ENCODE data around the gene SAMD13.
A peak's percentile ranks its signal among the peaks of the same experiment; 100 is the strongest.

Gene SAMD13

GRCh38 chr1:84301004-84301784 is at the start of gene SAMD13:
Gene SAMD13 (plus strand): TSS chr1:84301708. CDS start chr1:84303235, 1,527 bp downstream.
- DNase-seq, result peak; percentile 77

- no peak for DNase-seq
Measured at GRCh38 chr1:84253036-84253435, 48.5 kb upstream of the SAMD13 start.

GRCh38 chr1:84253891-84254290 is 47.6 kb upstream of the SAMD13 start:
- no peak for DNase-seq

DNA sequence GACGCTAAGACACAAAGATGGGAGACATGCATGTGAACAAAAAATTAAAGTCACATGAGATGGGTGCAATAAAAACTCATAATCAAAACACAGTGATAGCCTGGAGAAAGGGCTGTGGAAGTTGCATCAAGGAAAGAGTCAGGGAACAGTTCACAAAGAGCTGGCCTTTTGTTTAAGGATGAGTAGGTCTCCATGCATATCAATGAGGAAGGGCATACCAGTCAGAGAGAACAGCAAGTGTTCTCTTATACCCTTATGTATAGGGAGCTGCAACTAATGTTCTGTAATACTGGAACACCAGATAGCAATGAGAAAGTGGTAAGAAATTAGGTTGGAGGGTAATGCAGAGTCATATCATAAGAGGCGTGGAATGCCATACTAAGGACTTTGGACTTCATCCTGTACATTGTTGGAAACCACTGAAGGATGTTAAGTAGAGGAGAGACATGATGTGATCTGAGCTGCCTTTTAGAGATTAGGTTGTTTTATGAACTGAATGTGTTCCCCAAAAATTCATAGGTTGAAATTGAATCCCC is 46.7 kb upstream of the SAMD13 start:
- DNase-seq, result no peak

DNA sequence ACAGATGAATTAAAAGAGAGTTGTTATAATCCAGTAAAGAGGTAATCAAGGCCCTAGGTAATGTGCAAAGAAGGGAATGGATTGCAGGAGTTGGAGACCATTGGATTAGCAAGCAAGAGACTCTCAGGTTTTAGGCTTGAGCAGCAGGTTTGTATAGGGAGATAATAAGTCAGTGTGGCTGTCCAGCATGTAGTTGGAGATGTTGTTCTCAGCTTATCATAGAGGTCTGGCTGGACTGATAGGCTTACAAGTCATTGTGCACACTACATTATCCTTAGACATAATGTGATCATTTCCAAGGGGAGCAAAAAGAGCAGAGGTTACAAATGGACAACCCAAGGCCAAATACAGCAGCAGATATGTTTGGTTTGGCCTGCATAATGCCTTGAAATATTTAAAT is 45.9 kb upstream of the SAMD13 start:
- DNase-seq, result no peak

- no peak for DNase-seq
Measured at GRCh38 chr1:84257617-84258016, 43.9 kb upstream of the SAMD13 start.

DNA sequence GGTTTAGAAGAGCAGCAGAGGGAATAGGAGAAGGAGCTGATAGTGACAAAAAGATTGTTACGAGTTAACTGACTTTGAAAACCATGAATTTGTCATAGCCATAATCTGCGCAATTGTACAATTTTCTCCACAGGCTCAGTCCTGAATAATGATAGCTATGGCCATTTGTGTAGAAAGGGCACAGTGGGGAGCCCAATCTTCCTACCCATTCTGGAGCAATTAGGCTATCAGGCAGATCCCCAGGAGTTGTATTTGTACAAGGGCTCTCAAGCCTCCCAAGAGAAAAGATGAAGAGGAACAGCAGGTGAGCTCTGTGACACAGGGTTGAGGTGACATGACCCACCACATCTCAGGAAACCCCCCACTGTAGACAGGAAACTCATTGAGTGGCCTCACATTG is 42.1 kb upstream of the SAMD13 start:
- peak; percentile 34 for DNase-seq

GRCh38 chr1:84259989-84260388 is 41.5 kb upstream of the SAMD13 start:
- no peak for DNase-seq

DNA sequence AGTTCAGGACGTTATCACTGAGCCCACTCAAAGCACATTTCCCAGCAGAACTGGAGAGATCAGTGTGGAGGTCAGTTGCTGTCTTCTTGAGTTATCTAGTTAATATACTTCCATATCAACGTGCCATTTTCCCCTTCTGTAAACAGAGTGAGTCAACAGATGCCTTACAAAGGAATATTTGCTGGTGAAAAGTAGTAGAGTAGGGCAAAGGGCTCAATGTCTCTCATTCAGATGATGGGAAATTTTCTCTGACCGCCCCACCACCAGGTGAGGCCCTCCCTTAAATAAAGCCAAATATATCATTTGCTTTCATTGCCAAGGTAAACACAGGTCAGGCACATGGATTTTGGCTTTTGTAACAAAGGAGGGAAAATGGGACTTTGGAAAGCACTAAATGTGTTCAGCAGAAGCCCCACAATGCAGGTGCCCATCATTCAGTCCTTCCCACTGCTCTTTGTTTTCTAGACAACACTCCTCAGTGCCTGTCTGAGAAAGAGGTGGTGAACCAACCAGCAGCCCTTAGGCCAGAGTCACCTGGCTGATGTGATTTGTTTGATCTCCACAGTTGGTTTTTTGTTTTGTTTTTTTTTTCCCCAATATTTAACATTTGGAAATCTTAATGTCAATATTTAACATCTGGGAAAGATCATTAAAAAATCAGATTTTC is 40.5 kb upstream of the SAMD13 start:
- DNase-seq, result peak; percentile 25

DNA sequence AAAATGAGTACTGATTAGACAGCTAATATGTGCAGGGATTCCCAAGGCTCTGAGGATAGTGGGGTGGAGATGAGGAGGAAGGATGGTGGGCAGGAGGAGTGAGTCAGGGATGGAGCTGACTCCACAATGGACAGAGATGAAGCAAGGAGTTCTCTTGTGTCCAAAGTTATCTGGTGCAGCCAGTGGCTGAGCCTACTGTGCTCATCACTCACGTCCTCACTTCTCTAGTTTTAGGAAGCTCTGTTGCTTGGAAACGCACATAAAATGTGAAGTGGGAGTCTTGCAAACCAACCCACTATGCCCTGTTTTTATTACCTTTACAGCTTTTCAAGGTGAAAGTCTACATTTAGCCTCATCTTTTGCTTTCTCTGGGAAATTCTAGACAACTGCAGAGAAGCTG is 36.5 kb upstream of the SAMD13 start:
- DNase-seq, result no peak

DNA sequence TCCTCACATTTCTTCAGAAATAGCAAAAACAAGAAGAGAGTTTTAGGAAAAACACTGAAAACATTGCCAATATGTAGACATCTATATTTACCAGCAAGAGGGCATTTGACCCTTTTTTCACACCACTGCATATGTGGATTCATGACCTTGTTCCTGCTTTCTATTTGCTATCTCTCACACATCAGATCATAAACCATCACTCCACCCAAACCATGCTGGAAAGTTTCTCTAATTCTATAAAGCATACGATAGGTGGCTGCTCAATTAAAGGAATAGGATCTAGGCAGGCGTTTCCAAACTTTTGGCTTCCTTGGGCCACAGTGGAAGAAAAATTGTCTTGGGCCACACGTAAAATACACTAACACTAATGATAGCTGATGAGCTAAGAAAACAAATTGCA is 35.6 kb upstream of the SAMD13 start:
- DNase-seq, result no peak

- DNase-seq, result no peak
Measured at GRCh38 chr1:84266748-84267147, 34.8 kb upstream of the SAMD13 start.

GRCh38 chr1:84267476-84267875 is 34.0 kb upstream of the SAMD13 start:
- no peak for DNase-seq

DNA sequence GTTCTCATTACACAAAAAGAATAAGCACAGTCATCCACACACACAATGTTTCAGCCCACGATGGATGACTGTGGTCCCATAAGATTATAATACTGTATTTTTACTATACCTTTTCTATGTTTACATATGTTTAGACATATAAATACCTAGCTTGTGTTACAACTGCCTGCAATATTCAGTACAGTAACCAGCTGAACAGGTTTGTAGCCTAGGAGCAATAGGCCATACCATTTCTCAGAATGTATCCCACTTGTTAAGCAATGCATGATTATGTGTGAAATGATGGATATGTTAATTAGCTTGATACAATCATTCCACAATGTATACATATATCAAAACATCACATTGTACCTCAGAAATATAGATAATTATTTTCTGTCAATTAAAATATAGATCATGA is 33.2 kb upstream of the SAMD13 start:
- DNase-seq, result no peak

- DNase-seq, result no peak
Measured at GRCh38 chr1:84269306-84269705, 32.2 kb upstream of the SAMD13 start.

DNA sequence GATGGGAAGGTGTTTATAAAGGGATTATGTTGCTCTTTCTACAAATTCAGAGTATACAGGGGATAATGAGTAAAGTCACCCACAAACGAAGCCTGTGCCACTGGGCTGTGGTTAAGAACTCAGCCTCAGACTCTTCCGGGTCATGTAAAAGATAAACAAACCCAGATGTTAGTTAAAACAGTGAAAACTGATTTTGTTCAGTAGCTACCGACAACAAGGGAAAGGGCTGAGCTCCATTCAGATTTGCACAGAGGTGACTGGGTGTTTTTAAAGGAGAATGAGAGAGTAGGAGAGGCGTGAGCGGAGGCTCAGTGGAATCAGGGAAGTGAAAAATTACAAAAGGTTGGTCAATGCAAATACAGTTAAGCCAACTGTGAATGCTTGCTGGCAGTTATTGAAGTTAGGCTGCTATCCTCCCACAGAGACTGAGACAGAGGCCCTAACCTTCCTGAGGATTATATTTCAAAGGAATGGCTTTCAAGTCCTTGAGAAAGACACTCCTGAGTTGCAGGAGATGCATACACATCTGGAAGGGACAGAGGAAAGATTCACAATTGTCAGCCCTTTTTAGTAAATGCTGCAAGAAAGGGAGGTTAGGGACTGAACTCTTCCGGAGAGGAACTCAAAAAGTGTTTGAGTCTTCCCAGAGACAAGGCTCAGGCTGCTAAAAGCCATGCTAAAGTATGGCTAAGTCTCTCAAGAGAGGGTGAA is 29.9 kb upstream of the SAMD13 start:
- DNase-seq, result no peak

DNA sequence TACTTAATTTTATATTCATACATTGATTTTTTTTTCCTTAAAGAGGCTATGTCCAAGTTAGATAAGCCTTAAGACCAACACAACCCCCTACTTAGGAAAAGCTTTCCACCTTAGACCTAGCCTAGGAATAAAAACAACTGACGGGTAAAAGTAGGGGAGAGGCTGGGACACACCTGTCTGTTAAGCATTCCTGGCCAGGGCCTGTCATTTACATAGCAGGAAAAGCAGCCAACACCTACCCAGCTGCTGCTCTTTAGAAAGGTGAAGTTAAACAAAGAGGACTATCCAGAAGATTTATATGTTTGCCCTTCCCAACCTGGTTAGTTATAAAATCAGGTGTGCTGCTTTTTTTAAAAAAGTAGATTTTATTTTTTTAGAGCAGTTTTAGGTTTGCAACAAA is 29.1 kb upstream of the SAMD13 start:
- DNase-seq, result no peak

DNA sequence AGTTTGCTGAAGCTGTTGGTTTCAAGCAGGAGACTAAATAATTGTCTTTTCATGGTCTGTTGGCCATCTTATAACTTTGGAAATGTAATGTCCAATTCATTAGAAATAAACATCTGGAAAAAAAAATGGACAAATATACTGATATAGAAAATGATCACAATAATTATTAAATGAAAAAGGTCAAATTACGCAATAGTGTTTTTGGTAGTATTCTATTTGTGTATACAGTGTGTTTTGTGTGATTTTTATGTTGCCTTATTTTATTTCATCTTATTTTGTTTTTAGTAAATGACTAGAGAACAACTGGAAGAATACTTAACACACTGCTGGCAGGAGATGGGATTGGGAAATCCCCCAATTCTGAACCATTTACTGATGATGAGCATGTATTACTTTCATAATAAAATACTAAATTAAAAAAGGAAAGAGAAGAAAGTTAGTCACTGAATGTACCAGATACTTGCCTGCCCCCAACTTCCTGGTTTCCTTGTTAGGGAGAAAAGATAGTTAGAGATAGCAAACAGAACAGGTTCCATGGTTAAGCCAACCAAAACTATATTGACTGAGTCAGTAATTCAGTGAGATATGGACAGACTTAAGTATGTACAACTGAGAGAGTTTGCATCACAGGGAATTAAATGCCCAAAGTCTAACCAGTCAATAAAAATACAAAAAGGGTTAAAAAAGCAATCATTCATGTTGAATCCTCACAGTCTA is 24.0 kb upstream of the SAMD13 start:
- no peak for DNase-seq

GRCh38 chr1:84278905-84279304 is 22.6 kb upstream of the SAMD13 start:
- no peak for DNase-seq

GRCh38 chr1:84280912-84281311 is 20.6 kb upstream of the SAMD13 start:
- DNase-seq, result no peak

GRCh38 chr1:84282780-84283333 is 18.7 kb upstream of the SAMD13 start:
- DNase-seq, result no peak

- no peak for DNase-seq
Measured at GRCh38 chr1:84283381-84283780, 18.1 kb upstream of the SAMD13 start.

DNA sequence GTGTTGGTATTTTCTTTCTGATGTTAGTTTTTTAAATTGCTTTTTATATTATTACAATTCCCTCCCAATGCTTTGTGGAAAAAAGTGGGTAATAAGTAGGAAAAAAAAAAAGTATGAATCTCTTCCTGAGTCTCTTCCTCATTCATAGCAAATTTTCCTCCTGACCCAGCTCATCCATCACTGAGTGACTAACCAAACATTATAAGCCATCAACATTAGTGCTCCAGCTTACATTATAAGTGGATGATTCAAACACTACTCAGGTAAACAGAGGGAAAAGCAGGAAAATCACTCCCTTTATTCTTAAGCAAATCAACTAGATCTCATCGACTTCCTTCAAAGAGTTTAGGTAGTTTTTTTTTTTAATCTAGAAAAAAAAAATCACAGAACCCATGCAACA is 15.4 kb upstream of the SAMD13 start:
- DNase-seq, result no peak

Measured in NCI-H1092 (cell line).